Peyer's patch (tissue), 4 donors: Measurements from ENCODE around the gene CIZ1. TPM values are rescaled to one million over a fixed set of nuclear protein-coding genes. Genes with fewer than 3 reads are reported as not detected.

Source experiments
- DNase-seq, 3 donors: peaks; one replicate each; pipeline ENCODE4 v3.0.0-alpha.2; 2017 to 2019
- H3K27ac ChIP-seq, 4 donors: fragments of 200-600 bp; sonication (generic); one replicate each; pipeline ENCODE4 v1.5.1; 2016 to 2019
- H3K27me3 ChIP-seq, 2 donors: fragments of 200-600 bp; sonication (generic); one replicate each; pipeline ENCODE4 v1.5.1; 2019
- H3K36me3 ChIP-seq, 3 donors: fragments of 200-600 bp; sonication (generic); one replicate each; pipeline ENCODE4 v1.5.1; 2016 to 2019
- H3K4me1 ChIP-seq, 4 donors: fragments of 200-600 bp; sonication (generic); one replicate each; pipeline ENCODE4 v1.5.1; 2016 to 2019
- H3K4me3 ChIP-seq, 4 donors: fragments of 200-600 bp; sonication (generic); 1 replicate in 3 of 4; 2 replicates in 1 of 4; pipeline ENCODE4 v1.5.1; 2016 to 2019; ENCODE audit warnings: mild to moderate bottlenecking in 1 of 4
- H3K9me3 ChIP-seq, 4 donors: fragments of 200-600 bp; sonication (generic); one replicate each; pipeline ENCODE4 v1.5.1; 2016 to 2019; ENCODE audit warnings: mild to moderate bottlenecking in 1 of 4
- POLR2A ChIP-seq, 2 donors: fragments of 450-650 bp; IDR thresholded peaks; one replicate each; pipeline ENCODE4 v1.5.1; 2017; ENCODE audit warnings: antibody characterized with exemption in 2 of 2, mild to moderate bottlenecking in 2 of 2, moderate library complexity in 2 of 2
- total RNA-seq, 4 donors: library from RNA; depleted of rRNA; stranded (reverse); fragments of >200 nt; gene quantifications; one replicate each; pipeline ENCODE4 v1.1.0, GENCODE V29; 2016
- TF ChIP-seq, protein P1 (sequence below), 6 experiments: fragments of 450-650 bp in 4 of 6; fragments of 200-600 bp in 2 of 6; sonication (generic) in 1 of 6; IDR thresholded peaks; one replicate each; pipeline ENCODE4 v1.5.1; 2017 to 2019; ENCODE audit warnings: antibody characterized with exemption in 6 of 6, mild to moderate bottlenecking in 3 of 6, moderate library complexity in 1 of 6

The CIZ1 gene
- total RNA-seq, 4 donors from 2014 or later, result 52.2 to 144 (median 95.3) TPM

DNA sequence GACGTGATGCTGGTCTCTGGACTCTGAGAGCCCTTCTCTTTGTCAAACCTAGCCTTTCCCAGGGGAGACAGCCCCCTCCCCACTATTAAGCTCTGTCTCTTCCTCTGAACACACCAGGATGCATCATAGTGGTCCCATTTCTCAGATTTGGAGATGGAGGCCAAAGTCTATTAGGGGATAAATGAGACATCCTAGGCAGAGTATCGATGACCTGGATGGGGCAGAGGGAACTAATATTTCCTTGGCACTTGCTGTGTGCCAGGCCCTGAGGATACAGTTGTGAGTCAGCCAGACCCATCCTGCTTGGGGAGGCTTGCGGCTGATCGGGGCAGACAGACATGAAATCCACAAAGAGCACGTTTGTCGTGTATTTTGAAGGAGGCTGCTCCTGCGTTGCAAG is 17.0 kb upstream of the CIZ1 start:
- TF ChIP-seq, protein P1, sequence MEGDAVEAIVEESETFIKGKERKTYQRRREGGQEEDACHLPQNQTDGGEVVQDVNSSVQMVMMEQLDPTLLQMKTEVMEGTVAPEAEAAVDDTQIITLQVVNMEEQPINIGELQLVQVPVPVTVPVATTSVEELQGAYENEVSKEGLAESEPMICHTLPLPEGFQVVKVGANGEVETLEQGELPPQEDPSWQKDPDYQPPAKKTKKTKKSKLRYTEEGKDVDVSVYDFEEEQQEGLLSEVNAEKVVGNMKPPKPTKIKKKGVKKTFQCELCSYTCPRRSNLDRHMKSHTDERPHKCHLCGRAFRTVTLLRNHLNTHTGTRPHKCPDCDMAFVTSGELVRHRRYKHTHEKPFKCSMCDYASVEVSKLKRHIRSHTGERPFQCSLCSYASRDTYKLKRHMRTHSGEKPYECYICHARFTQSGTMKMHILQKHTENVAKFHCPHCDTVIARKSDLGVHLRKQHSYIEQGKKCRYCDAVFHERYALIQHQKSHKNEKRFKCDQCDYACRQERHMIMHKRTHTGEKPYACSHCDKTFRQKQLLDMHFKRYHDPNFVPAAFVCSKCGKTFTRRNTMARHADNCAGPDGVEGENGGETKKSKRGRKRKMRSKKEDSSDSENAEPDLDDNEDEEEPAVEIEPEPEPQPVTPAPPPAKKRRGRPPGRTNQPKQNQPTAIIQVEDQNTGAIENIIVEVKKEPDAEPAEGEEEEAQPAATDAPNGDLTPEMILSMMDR (IDR thresholded peaks at IDR 0.05), result no peak
- no peak for TF ChIP-seq POLR2A (IDR thresholded peaks at IDR 0.05)
- no peak overlapping the region for H3K27ac ChIP-seq
- H3K27me3 ChIP-seq, result no peaks in the 10 kb centered on the region
- peaks cover 0 to 27% (median 8%) of the 10 kb centered on the region in 4 donors for H3K4me1 ChIP-seq
- H3K4me3 ChIP-seq, result no peak overlapping the region
- no peaks in the 10 kb centered on the region for H3K9me3 ChIP-seq
- no peak for DNase-seq
- H3K36me3 ChIP-seq, result no peaks in the 10 kb centered on the region

DNA sequence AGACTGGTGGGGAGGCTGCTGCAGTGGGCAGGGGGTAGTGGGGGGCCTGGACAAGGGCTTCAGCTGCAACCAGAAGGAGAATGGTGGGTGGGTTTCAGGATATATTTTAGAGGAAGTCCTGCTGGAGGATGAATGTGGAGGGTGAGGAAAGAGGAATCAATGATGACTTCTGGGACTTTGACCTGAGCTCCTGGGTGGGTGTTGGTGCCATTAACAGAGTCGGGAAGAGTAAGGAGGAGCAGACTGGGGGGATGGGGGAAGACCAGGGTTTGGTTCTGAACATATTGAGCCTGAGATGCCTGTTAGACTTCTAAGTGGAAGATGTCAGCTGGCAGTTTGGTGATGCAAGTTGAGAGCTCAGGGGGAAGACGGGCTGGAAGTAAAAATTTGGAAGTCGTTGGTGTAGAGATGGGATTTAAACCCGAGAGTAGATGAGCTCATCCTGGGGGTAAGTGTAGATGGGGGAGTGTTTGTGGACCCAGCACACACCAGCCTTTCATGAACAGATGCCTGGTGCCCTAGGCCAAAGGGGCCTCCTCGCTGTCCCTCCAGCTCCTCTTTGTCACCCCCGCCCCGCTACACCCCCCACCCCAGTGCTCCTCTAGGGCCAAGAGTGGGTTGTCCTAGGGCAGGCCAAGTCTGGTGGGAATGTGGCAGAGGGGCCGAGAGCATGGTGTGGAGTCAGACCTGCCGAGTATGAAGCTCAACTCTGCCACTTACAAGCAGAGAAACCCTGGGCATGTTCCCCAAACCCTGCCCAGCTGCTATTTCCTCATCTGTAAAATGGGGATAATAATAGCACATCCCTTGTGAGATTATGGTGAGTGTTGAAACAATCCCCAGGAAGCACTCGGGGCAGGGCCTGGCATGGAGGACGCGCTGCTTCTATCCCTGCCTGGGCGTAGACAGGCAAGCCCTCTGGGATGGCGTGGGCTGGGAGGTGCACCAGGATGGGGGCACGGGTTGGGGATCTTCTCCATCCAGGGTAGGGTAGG is 15.8 kb upstream of the CIZ1 start:
- no peaks in the 10 kb centered on the region for H3K9me3 ChIP-seq
- DNase-seq, result no peak
- no peaks in the 10 kb centered on the region for H3K36me3 ChIP-seq
- H3K27ac ChIP-seq, result no peak overlapping the region
- peaks cover 0 to 24% (median 9%) of the 10 kb centered on the region in 4 donors for H3K4me1 ChIP-seq
- H3K27me3 ChIP-seq, result no peaks in the 10 kb centered on the region
- no peak for TF ChIP-seq POLR2A (IDR thresholded peaks at IDR 0.05)
- TF ChIP-seq, protein P1 (IDR thresholded peaks at IDR 0.05), result no peak
- no peak overlapping the region for H3K4me3 ChIP-seq

DNA sequence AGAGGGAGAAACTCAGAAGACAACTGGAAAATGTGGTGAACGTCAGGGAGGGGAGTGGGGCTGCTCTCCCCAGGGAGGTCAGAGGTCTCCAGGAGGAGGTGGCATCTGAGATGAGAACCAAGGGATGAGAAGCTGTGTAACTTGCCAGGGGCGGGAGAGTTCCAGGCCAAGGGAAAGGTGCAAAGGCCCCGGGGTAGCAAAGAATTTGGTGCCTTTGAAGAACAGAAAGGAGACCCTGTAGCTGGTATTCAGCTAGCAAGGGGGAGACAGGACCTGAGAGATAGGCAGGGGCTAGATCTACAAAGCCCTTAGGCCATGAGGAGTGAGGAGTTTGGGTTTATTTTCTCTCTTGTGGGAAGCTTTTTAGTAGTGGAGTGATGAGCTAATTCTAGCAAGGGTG is 15.1 kb upstream of the CIZ1 start:
- H3K4me1 ChIP-seq, result peaks cover 0 to 20% (median 9%) of the 10 kb centered on the region in 4 donors
- no peak for TF ChIP-seq POLR2A (IDR thresholded peaks at IDR 0.05)
- TF ChIP-seq, protein P1 (IDR thresholded peaks at IDR 0.05), result no peak
- no peak overlapping the region for H3K27ac ChIP-seq
- H3K9me3 ChIP-seq, result no peaks in the 10 kb centered on the region
- no peak overlapping the region for H3K4me3 ChIP-seq
- DNase-seq, result no peak
- no peaks in the 10 kb centered on the region for H3K27me3 ChIP-seq
- no peaks in the 10 kb centered on the region for H3K36me3 ChIP-seq

DNA sequence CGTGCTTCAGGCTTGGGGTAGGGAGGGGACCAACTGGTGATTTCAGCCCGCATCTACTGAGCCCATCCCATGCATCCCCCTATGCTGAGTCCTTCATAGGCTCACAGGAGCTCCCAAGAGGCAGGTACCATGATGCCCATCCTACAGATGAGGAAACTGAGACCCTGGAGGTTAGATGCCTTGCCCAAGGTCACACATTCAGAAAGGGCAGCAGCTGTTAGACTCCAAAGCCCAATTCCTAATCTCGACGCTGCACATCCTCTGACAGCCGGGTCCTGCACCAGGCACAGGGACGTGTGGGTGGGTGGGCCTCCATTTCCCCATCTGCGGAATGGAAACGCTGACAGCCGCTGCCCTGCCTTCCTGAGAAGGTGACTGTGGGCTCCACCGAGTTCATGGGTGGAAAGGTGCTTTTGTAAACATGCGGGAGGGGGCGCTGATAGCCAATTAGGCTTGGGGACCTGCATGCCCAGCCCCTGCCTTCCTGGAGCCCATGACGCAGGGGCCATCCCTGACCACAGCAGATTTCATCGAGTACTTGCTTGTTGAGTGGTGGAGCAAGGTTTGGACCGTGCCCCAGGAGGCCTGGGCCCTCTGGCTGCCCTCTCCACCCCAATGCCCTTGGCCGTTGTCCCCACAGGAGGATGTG is 14.0 kb upstream of the CIZ1 start:
- Histone ChIP-seq H3K27ac (no peak overlapping the region), H3K27me3 (no peaks in the 10 kb centered on the region), H3K4me1 (peaks cover 0 to 20% (median 9%) of the 10 kb centered on the region in 4 donors), H3K9me3 (no peaks in the 10 kb centered on the region), H3K4me3 (no peak overlapping the region), H3K36me3 (no peaks in the 10 kb centered on the region)
- TF ChIP-seq, protein P1 (IDR thresholded peaks at IDR 0.05), result no peak
- no peak for TF ChIP-seq POLR2A (IDR thresholded peaks at IDR 0.05)
- no peak for DNase-seq

DNA sequence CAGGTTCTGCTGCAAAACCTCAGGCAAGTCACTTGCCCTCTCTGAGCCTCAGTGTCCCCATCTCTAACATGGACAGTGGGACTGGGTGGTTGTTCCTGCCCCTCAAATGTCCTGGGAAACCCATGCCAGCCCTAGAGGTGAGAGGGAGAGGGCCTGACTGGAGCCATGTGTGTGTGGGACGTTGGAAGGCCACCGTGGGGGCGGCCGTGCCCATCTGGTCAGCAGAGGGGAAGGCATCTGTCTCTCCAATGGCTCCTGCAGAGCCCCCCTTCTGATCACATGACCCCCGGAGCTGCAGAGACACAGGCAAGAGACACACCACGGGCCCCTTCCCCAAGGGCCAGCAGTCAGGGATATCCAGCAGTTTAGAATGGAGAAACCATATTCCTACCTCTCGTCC is 13.5 kb upstream of the CIZ1 start:
- no peaks in the 10 kb centered on the region for H3K27me3 ChIP-seq

More for the DNA sequence above, 13.5 kb upstream of the CIZ1 start:
- DNase-seq, result no peak
- Histone ChIP-seq H3K4me1 (peaks cover 0 to 20% (median 9%) of the 10 kb centered on the region in 4 donors), H3K36me3 (no peaks in the 10 kb centered on the region), H3K9me3 (no peaks in the 10 kb centered on the region), H3K4me3 (no peak overlapping the region), H3K27ac (no peak overlapping the region)
- no peak for TF ChIP-seq POLR2A (IDR thresholded peaks at IDR 0.05)
- TF ChIP-seq, protein P1 (IDR thresholded peaks at IDR 0.05), result no peak
